Tibial nerve (tissue), 3 donors: Measurements from ENCODE around the gene HAGHL.

Experiments
- CTCF ChIP-seq, 5 experiments: fragments of 200-600 bp in 3 of 5; fragments of 450-650 bp in 2 of 5; sonication (generic) in 3 of 5; IDR thresholded peaks; one replicate each; pipeline ENCODE4 v1.5.1; 2016 to 2019; ENCODE audit warnings: antibody characterized with exemption in 5 of 5, mild to moderate bottlenecking in 3 of 5, moderate library complexity in 2 of 5
- POLR2A ChIP-seq, 2 donors: fragments of 450-650 bp; IDR thresholded peaks; one replicate each; pipeline ENCODE4 v1.6.1; 2017; ENCODE audit warnings: antibody characterized with exemption in 2 of 2, mild to moderate bottlenecking in 2 of 2, moderate library complexity in 2 of 2

DNA sequence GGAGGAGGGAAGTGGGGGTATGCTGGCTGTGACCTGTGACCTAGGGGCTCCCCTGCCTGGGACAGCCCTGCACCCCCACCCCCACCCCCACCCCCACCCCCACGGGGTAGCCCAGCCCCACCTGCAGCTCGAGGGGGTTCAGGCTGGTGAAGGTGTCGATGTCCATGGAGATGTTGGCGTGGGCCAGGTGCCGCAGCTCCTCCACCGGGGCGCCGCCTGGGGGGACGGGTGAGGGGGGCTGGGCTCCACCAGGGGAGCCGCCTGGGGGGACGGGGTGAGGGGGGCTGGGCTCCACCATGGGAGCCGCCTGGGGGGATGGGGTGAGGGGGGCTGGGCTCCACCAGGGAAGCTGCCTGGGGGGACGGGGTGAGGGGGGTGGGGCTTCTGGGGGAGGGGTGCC is 43.5 kb downstream of the HAGHL start:
- TF ChIP-seq CTCF (IDR thresholded peaks at IDR 0.05) (no peak), POLR2A (IDR thresholded peaks at IDR 0.05) (no peak)
